NOMO-1 (cell line): ENCODE data around the gene HID1.

Experiments used
- DNase-seq, 2 experiments: peaks; one replicate each; lab custom pipeline; 2025; ENCODE audit not compliant: unreplicated experiment in 2 of 2; lab: John Stamatoyannopoulos, UW

The HID1 gene

GRCh38 chr17:74951680-74952421 lies 20.7 kb downstream of the HID1 start:
- no peak for DNase-seq

GRCh38 chr17:74951065-74951464 lies 21.5 kb downstream of the HID1 start:
- no peak for DNase-seq

GRCh38 chr17:74950207-74950606 lies 22.4 kb downstream of the HID1 start:
- no peak for DNase-seq

- DNase-seq: no peak
Observed at GRCh38 chr17:74949455-74950115, 23.0 kb downstream of the HID1 start.

GRCh38 chr17:74947041-74947754 lies 25.4 kb downstream of the HID1 start:
- no peak for DNase-seq

GRCh38 chr17:74946641-74947040 lies 25.9 kb downstream of the HID1 start:
- no peak for DNase-seq

GRCh38 chr17:74945543-74945942 lies 27.0 kb downstream of the HID1 start:
- no peak for DNase-seq

- DNase-seq: no peak
Observed at GRCh38 chr17:74943808-74944522, 28.6 kb downstream of the HID1 start.

GRCh38 chr17:74941128-74941725 lies 31.3 kb downstream of the HID1 start:
- no peak for DNase-seq

- no peak for DNase-seq
Observed at GRCh38 chr17:74939534-74939933, 33.0 kb downstream of the HID1 start.

- DNase-seq: no peak
Observed at GRCh38 chr17:74938194-74938950, 34.2 kb downstream of the HID1 start.

- DNase-seq: no peak
Observed at GRCh38 chr17:74937064-74938051, 35.2 kb downstream of the HID1 start.

GRCh38 chr17:74936470-74936799 lies 36.1 kb downstream of the HID1 start:
- DNase-seq: no peak

- no peak for DNase-seq
Observed at GRCh38 chr17:74935585-74936469, 36.7 kb downstream of the HID1 start, which contains the start of gene OTOP3. Gene OTOP3 (plus strand): TSS chr17:74935898. CDS start chr17:74935922, 24 bp downstream.

- DNase-seq: no peak
Observed at GRCh38 chr17:74935048-74935447, 37.5 kb downstream of the HID1 start.

GRCh38 chr17:74930535-74931036 lies 42.0 kb downstream of the HID1 start:
- no peak for DNase-seq

GRCh38 chr17:74928786-74929185 lies 43.8 kb downstream of the HID1 start:
- DNase-seq: no peak

- no peak for DNase-seq
Observed at GRCh38 chr17:74925242-74925641, 47.3 kb downstream of the HID1 start.
